Thyroid gland (tissue), 4 donors: ENCODE measurements around the gene TPD52L2. TPM values are rescaled to one million over a fixed set of nuclear protein-coding genes. Genes with fewer than 3 reads are reported as not detected.
"Not testable (repeated sequence)": the region's sequence is repeated elsewhere in the genome, so short reads cannot be mapped to it uniquely, and the experiment has no call there.

Source experiments
- DNase-seq, 2 donors: peaks; one replicate each; pipeline ENCODE4 v3.0.0-alpha.2; 2019
- H3K27ac ChIP-seq, 3 donors: fragments of 200-600 bp; sonication (generic); 1 replicate in 2 of 3; 2 replicates in 1 of 3; pipeline ENCODE4 v1.5.1; 2016 to 2019; ENCODE audit warnings: mild to moderate bottlenecking in 1 of 3, moderate library complexity in 1 of 3
- H3K27me3 ChIP-seq: fragments of 200-600 bp; sonication (generic); one replicate; pipeline ENCODE4 v1.5.1; 2019
- H3K36me3 ChIP-seq, 2 donors: fragments of 200-600 bp; sonication (generic); one replicate each; pipeline ENCODE4 v1.5.1; 2016 to 2019
- H3K4me1 ChIP-seq, 2 donors: fragments of 200-600 bp; sonication (generic); one replicate each; pipeline ENCODE4 v1.5.1; 2017 to 2019
- H3K4me3 ChIP-seq, 3 donors: fragments of 200-600 bp; sonication (generic); replicated peaks in 1 of 3; 1 replicate in 2 of 3; 2 replicates in 1 of 3; pipeline ENCODE4 v1.5.1; 2016; ENCODE audit warnings: mild to moderate bottlenecking in 1 of 3
- H3K9me3 ChIP-seq: fragments of 200-600 bp; sonication (generic); one replicate; pipeline ENCODE4 v1.5.1; 2017
- CTCF ChIP-seq, 6 experiments: fragments of 200-600 bp in 3 of 6; fragments of 450-650 bp in 3 of 6; sonication (generic) in 3 of 6; IDR thresholded peaks; one replicate each; pipeline ENCODE4 v1.5.1; 2016 to 2019; ENCODE audit warnings: antibody characterized with exemption in 6 of 6, mild to moderate bottlenecking in 2 of 6, inconsistent platforms in 1 of 6, moderate library complexity in 1 of 6
- POLR2A ChIP-seq, 2 donors: fragments of 450-650 bp; IDR thresholded peaks; one replicate each; pipeline ENCODE4 v1.6.1; 2017; ENCODE audit warnings: antibody characterized with exemption in 2 of 2, mild to moderate bottlenecking in 2 of 2, moderate library complexity in 1 of 2
- WGBS, 2 donors: methylation state at CpG; one replicate each; pipeline ENCODE4 v1.1.5; 2017; 5-methylcytosine and 5-hydroxymethylcytosine counted together
- intact Hi-C: fragments of 100-400 bp; cut with DNase I; formaldehyde crosslinking; loops from one replicate; pipeline ENCODE4 v1.15.1; 2023
- total RNA-seq, 4 donors: library from RNA; depleted of rRNA; stranded (reverse); fragments of >200 nt; gene quantifications; one replicate each; pipeline ENCODE4 v1.2.3, GENCODE V29; 2016

TPD52L2 gene
- total RNA-seq, 4 donors from 2014 or later = 69.4 to 93.3 (median 89.6) TPM

- 92 to 93% methylated on average over 5 of the region's 5 CpGs for WGBS, 2 donors
- intact Hi-C loops = no loop called here
- H3K36me3 ChIP-seq = peaks cover 25 to 35% of the 10 kb centered on the region in 2 donors
- no peaks in the 10 kb centered on the region for H3K9me3 ChIP-seq
- no peaks in the 10 kb centered on the region for H3K27me3 ChIP-seq
- peaks cover 10 to 19% of the 10 kb centered on the region in 2 donors for H3K4me1 ChIP-seq
- no peak for TF ChIP-seq CTCF (IDR thresholded peaks at IDR 0.05)
- no peak overlapping the region for H3K4me3 ChIP-seq
- no peak overlapping the region for H3K27ac ChIP-seq
- DNase-seq = no peak
Measured at GRCh38 chr20:63868264-63868663, 3.2 kb downstream of the TPD52L2 start.

DNA sequence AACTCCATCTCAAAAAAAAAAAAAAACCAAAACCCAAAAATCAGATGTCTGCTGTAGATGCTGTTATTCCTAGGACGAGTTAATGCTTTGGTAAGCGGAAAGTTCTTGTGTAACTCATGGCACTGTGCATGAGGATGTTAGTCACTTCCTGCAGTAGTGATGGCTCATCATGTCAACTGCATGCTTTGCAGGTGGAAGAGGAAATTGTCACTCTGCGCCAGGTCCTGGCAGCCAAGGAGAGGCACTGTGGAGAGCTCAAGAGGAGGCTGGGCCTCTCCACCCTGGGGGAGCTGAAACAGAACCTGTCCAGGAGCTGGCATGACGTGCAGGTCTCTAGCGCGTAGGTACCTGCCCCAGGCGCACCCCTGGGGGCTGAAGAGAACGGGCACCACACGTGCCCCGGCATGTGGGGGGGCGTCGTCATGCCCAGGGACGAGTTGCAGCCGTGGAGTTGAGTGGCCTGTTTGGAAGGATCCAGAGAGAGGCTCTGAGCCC is 8.5 kb downstream of the TPD52L2 start:
- H3K4me1 ChIP-seq = no peaks in the 10 kb centered on the region
- TF ChIP-seq CTCF (IDR thresholded peaks at IDR 0.05) (no peak), POLR2A (IDR thresholded peaks at IDR 0.05) (no peak)
- no peaks in the 10 kb centered on the region for H3K9me3 ChIP-seq
- H3K27me3 ChIP-seq = no peaks in the 10 kb centered on the region
- H3K27ac ChIP-seq = peak overlapping the region; percentile 45 to 69 (median 52)
- intact Hi-C loops = no loop called here
- 81 to 82% methylated on average over 14 of the region's 14 CpGs for WGBS, 2 donors
- peaks cover 63 to 67% of the 10 kb centered on the region in 2 donors for H3K36me3 ChIP-seq
- no peak overlapping the region for H3K4me3 ChIP-seq
- peak; percentile 29 to 35 for DNase-seq

DNA sequence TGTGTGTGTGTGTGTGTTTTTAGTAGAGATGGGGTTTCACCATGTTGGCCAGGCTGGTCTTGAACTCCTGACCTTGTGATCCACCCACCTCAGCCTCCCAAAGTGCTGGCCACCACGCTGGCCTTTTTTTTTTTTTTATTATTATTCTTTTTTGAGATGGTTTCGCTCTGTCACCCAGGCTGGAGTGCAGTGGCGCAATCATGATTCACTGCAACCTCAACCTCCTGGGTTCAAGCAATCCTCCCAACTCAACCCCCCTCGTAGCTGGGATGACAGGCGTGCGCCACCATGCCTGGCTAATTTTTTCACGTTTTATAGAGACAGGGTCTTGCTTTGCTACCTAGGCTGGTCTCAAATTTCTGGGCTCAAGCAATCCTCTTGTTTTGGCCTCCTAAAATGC is 9.2 kb downstream of the TPD52L2 start:
- Histone ChIP-seq H3K36me3 (peaks cover 58 to 66% of the 10 kb centered on the region in 2 donors), H3K27ac (peak overlapping the region in 1 of 3 donors; percentile 69)
- 85 to 94% methylated on average over 7 of the region's 7 CpGs for WGBS, 2 donors
- intact Hi-C loops, DNase-seq, H3K4me1 ChIP-seq, H3K9me3 ChIP-seq, H3K27me3 ChIP-seq, H3K4me3 ChIP-seq: not testable (repeated sequence)

DNA sequence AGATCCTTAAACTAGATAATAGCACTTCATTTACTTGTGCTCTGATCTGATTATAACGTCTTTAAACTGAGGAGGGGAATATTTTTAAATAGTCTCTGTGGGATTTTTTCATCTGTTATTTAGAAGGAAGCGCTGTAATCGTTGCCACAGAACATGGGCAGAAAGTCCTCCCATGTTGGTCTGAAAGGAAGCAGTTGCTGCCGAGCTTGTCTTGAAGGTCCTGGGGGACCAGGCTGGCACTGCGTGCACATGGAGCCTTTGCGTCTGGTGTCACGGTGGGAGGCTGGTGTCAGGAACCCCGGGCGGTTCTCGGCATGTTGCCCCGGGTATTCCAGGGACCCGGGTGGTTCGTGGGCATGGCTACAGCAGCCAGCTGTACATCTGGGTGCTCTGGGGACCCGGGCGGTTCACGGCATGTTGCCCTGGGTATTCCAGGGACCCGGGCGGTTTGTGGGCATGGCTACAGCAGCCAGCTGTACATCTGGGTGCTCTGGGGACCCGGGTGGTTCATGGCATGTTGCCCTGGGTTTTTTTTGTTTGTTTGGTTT is 11.5 kb downstream of the TPD52L2 start:
- no peak for DNase-seq
- H3K27ac ChIP-seq = no peak overlapping the region
- TF ChIP-seq CTCF (IDR thresholded peaks at IDR 0.05) (no peak), POLR2A (IDR thresholded peaks at IDR 0.05) (no peak)
- H3K27me3 ChIP-seq = no peaks in the 10 kb centered on the region
- H3K4me3 ChIP-seq = no peak overlapping the region
- peaks cover 38 to 48% of the 10 kb centered on the region in 2 donors for H3K36me3 ChIP-seq
- 79 to 93% methylated on average over 6 to 19 of the region's 19 CpGs for WGBS, 2 donors
- intact Hi-C loops = no loop called here
- no peaks in the 10 kb centered on the region for H3K4me1 ChIP-seq
- H3K9me3 ChIP-seq = no peaks in the 10 kb centered on the region

- Histone ChIP-seq H3K4me3 (no peak overlapping the region), H3K27me3 (no peaks in the 10 kb centered on the region), H3K27ac (no peak overlapping the region), H3K4me1 (no peaks in the 10 kb centered on the region), H3K9me3 (no peaks in the 10 kb centered on the region), H3K36me3 (peaks cover 32 to 49% of the 10 kb centered on the region in 2 donors)
- no peak for TF ChIP-seq CTCF (IDR thresholded peaks at IDR 0.05)
- TF ChIP-seq POLR2A (IDR thresholded peaks at IDR 0.05) = no peak
- intact Hi-C loops = no loop called here
- 91 to 93% methylated on average over 12 to 32 of the region's 32 CpGs for WGBS, 2 donors
- DNase-seq = no peak
Measured at GRCh38 chr20:63877755-63878470, 12.8 kb downstream of the TPD52L2 start.
